ENCODE data around the gene ADNP2.

- TF ChIP-seq POLR2A (IDR thresholded peaks at IDR 0.05; ENCODE audit: low read depth, low read length), result no peak
- TF ChIP-seq CTCF (IDR thresholded peaks at IDR 0.05; ENCODE audit: extremely low read depth in 1 of 2, insufficient read depth in 1 of 2, low read depth in 1 of 2, low read length in 2 of 2), result no peak
- TF ChIP-seq POLR2AphosphoS5 (IDR thresholded peaks at IDR 0.05; ENCODE audit: insufficient read depth, low read depth, low read length), result no peak
- TF ChIP-seq EZH2 (IDR thresholded peaks at IDR 0.05; ENCODE audit: borderline replicate concordance, low read depth, low read length, severe bottlenecking), result no peak
These were observed 2.5 kb upstream of the ADNP2 start for GRCh38 chr18:80106482-80107051.
